Right ventricle myocardium inferior (tissue), 1 donor: ENCODE data around the gene BPIFB1. TPM values are rescaled to one million over a fixed set of nuclear protein-coding genes. Genes with fewer than 3 reads are reported as not detected.

Experiments used
- ATAC-seq: fragments of 200-7000 bp; cut with Tn5 transposase; one replicate; pipeline ENCODE4 v1.9.1; 2020; ENCODE audit warnings: mild to moderate bottlenecking, moderate library complexity
- DNase-seq: peaks from one replicate; pipeline ENCODE4 v3.0.0; 2021; ENCODE audit errors: missing footprints
- intact Hi-C: fragments of 100-400 bp; cut with DNase I; formaldehyde crosslinking; loops from one replicate; pipeline ENCODE4 v1.11.0; 2022
- total RNA-seq: library from RNA; stranded (reverse); fragmentation: NEBNext Ultra II Directional; extraction: Animal tissue kit (Norgen Biotek cat#: 25700); gene quantifications from one replicate; pipeline ENCODE4 v1.2.1, GENCODE V29; 2021
- donor health status: DM: no; HTN: yes; CAD: no; lungs with severe emphysema.

Gene BPIFB1
- total RNA-seq, 1 donor from 2014 or later = not detected

DNA sequence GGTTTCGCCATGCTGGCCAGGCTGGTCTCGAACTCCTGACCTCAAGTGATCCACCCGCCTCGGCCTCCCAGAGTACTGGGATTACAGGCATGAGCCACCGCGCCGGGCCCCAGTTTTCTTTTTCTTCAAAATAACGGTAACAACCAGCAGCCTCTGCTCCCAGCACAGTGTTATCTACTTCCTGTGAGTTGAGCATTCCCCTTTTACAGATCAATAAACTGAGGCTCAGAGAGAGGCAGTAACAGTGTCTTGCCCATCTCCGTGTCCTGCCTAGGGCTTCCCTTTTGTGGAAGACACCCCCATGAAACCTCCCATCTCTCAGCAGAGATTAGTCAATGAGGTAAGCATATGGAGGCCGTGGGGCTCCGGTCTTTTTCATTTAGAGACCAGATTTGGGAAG lies 29.6 kb downstream of the BPIFB1 start:
- ATAC-seq = no peak
- intact Hi-C loops = no loop called here
- no peak for DNase-seq

- DNase-seq (no peak), ATAC-seq (no peak)
- intact Hi-C loops = no loop called here
Measured at GRCh38 chr20:33313686-33314314, 30.8 kb downstream of the BPIFB1 start.

GRCh38 chr20:33316343-33316742 lies 33.3 kb downstream of the BPIFB1 start:
- no peak for ATAC-seq
- intact Hi-C loops = no loop called here
- no peak for DNase-seq

GRCh38 chr20:33316958-33317357 lies 33.9 kb downstream of the BPIFB1 start:
- DNase-seq (no peak), ATAC-seq (no peak)
- intact Hi-C loops = no loop called here

DNA sequence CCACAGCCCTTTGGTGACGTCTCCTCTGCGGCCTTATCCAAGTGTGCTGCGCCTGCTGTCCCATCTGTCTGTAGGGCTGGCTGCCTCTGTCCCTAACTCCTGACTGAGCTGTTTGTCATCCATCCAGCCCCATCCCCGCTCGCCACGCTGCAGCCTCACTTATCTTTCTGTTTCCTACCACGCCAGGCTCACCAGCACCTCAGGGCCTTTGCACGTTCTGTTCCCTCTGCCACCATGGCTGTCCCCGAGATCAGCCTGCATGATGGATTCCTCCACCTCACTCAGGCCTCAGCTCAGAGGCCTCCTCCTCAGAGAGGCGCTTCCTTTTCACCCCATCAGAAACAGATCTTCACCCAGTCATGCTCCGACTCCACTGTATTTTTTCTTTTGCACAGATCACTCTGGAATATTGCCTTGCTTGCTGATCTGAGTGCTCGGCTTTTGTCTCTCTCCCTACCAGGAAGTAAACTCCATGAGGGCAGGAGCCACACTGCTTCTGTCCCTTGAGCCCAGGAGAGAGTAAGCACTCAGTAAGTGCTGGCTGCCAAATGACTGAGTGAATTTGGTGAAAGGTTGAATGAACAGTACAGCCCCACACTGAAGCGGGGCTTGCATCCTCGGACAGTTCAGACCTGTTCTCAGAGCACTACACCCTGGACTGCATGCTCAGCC lies 34.5 kb downstream of the BPIFB1 start:
- DNase-seq (no peak), ATAC-seq (no peak)
- intact Hi-C loops = no loop called here

- no peak for DNase-seq
- no peak for ATAC-seq
- intact Hi-C loops = no loop called here
Measured at GRCh38 chr20:33318096-33318429, 35.0 kb downstream of the BPIFB1 start.

GRCh38 chr20:33320006-33320405 lies 37.0 kb downstream of the BPIFB1 start:
- DNase-seq (no peak), ATAC-seq (no peak)
- intact Hi-C loops = no loop called here

DNA sequence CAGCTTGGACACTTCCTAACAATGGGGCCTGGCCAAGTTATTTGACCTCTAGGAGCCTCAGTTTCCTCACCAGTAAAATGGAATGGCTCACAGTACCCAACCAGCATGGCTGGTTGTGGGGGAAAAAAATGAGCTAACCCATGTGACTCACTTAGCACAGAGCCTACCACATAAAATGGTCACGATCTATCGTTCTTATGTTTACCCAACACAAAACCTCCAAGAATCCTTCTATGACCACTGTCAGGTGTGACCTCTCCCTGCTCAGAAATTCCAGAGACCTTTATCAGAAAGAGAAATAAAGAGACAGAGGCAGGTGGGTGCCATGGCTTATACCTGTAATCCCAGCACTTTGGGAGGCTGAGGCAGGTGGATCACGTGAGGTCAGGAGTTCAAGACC lies 39.4 kb downstream of the BPIFB1 start:
- intact Hi-C loops = no loop called here
- ATAC-seq (no peak), DNase-seq (no peak)

DNA sequence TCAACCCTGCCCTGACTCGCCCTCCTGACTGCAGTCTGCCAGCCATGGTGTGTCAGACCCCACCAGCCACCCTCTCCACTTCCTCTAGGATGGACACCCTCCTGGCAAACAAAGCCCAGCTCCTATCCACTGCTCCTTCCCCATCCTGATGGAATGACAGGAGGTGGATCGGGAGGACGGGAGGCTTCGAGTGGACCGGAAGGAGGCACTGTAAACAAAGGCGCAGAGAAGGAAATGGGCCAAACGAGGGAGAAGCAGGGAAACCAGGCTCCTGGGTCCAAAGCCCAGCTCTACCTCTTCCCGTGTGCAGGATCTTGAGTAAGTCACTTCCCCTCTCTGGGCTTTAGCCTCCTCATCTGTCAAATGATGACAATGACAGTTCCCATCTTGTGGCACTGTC lies 40.2 kb downstream of the BPIFB1 start:
- ATAC-seq (no peak), DNase-seq (no peak)
- intact Hi-C loops = no loop called here

DNA sequence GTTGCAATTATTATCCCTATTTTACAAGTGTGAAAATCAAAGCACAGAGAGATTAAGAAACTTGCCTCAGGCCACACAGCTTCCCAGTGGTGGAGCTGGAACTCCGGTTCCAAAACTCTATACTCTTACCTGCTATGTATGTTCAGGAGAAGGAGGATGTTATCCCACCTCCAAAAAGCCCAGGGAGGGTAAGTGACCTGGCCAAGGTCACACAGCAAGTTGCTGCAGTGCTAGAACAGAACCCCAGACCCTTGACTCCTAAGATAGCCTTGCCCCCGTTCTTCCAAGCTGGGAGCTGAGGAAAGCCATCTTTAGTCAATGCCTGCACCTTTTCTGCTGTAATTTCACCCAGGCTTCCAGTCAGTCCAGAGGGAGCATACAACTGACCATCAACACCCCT lies 42.3 kb downstream of the BPIFB1 start:
- DNase-seq (no peak), ATAC-seq (no peak)
- intact Hi-C loops = no loop called here

GRCh38 chr20:33328157-33329137 lies 45.4 kb downstream of the BPIFB1 start:
- ATAC-seq = no peak
- intact Hi-C loops = no loop called here
- DNase-seq = no peak

- DNase-seq (no peak), ATAC-seq (no peak)
- intact Hi-C loops = no loop called here
Measured at GRCh38 chr20:33332905-33333456, 50.0 kb downstream of the BPIFB1 start.

DNA sequence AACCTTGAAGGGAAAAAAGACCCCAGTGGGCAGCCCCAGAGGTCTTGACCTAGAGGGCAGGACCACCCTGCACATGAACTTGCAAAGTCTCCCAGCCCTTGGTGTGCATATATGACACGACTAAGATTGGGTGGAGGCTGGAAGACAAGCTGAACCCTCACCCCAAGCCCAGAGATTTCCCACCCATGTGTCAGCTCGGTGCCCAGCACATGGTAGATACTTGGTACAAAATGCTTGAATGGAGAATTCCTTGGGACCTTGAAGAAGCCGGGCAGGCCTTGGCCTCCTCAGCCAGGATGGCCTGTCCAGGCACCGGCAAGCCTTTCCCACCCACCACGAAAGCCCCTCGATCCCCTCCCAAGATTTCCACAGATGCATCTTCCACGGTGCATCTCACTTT lies 50.6 kb downstream of the BPIFB1 start:
- intact Hi-C loops = no loop called here
- ATAC-seq (no peak), DNase-seq (no peak)

DNA sequence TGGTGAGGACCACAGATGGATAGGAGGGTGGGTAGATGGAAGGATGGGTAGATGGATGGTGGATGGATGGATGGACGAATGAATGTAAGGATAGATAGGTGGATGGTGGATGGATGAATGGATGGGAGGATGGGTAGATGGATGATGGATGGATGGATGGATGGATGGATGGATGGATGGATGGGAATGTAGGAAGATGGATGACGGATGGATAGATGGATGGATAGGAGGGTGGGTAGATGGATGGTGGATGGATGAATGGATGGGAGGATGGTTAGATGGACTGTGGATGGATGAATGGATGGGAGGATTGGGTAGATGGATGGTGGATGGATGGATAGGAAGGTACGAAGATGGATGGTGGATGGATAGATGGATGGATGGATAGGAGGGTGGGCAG lies 51.1 kb downstream of the BPIFB1 start:
- intact Hi-C loops = no loop called here
- no peak for ATAC-seq
- DNase-seq = no peak

DNA sequence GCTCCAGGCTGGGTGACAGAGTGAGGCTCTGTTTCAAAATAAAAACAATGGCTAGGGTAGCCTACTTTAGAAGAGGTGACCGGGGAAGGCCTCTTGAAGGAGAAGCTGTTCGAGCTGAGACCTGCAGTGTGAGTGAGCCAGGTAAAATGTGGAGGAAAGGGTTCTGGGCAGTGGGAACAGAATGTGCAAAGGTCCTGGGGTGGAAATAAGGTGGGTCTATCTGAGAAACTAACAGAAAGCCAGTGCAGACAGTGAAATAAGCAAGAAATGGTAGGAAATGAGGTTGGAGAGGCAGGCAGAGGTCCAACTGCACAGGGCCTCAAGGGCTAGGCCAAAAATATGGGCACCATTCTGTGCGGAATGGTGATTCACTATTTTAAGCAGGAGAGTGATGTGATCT lies 53.4 kb downstream of the BPIFB1 start:
- intact Hi-C loops = no loop called here
- no peak for ATAC-seq
- no peak for DNase-seq

GRCh38 chr20:33337119-33337518 lies 54.1 kb downstream of the BPIFB1 start:
- DNase-seq (no peak), ATAC-seq (no peak)
- intact Hi-C loops = no loop called here

DNA sequence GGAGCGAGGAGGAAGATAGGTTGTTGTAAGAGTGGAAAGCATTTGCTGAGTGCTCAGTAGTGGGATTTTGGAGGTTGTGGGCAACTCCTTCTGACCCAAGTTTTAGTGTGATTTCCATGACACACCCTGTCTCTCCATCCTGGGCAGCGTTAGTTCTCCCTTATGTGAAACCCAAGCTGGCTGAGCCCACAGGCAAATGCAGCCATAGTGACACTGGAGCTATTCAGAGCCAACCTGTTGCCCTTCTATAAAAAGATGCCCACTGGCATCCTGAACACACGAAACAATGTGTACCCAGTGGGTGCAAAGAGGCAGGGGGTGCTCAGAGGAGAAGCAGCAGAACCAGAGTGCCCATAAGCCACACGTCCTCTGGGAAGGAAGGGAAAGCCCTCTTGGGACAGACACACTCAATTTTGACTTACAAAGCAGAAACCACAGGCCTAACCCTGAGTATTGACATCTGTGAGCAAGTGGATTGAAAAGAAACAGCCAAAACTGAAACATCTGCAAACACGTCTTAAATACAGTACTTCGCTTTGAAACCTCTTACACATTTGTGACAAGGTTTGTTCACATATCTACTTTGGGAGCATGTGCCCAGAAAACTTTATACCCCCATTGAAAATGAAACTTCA lies 54.6 kb downstream of the BPIFB1 start:
- ATAC-seq = no peak
- DNase-seq = no peak
- intact Hi-C loops = no loop called here

- DNase-seq = no peak
- ATAC-seq = no peak
- intact Hi-C loops = no loop called here
Measured at GRCh38 chr20:33338467-33339258, 55.6 kb downstream of the BPIFB1 start.
